MM.1S (cell line): ENCODE results near the gene CAMK2G.

ENCODE experiments used
- CTCF ChIP-seq: fragments of 300-600 bp; sonication (generic); IDR thresholded peaks from 2 replicates; pipeline ENCODE4 v1.5.1; 2016; ENCODE audit warnings: antibody characterized with exemption, low read length, mixed read lengths
- EZH2 ChIP-seq: fragments of 300-600 bp; sonication (generic); optimal IDR thresholded peaks from 2 replicates; pipeline ENCODE3; 2017; ENCODE audit warnings: low read depth, mild to moderate bottlenecking, antibody characterized with exemption, low read length, mixed read lengths
- EZH2phosphoT487 ChIP-seq: fragments of 300-600 bp; sonication (generic); IDR thresholded peaks from 2 replicates; pipeline ENCODE4 v1.6.1; 2018; ENCODE audit warnings: antibody characterized with exemption, low read length

GRCh38 chr10:73920089-73920488 lies 45.7 kb upstream of the CAMK2G start:
- TF ChIP-seq CTCF (no peak), EZH2 (no peak), EZH2phosphoT487 (no peak)
